Measurements from ENCODE around the gene COX7B.
A peak's percentile ranks its signal among the peaks of the same experiment; 100 is the strongest.
"Not testable (repeated sequence)": the region's sequence is repeated elsewhere in the genome, so short reads cannot be mapped to it uniquely, and the experiment has no call there.

Gene COX7B, protein sequence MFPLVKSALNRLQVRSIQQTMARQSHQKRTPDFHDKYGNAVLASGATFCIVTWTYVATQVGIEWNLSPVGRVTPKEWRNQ

DNA sequence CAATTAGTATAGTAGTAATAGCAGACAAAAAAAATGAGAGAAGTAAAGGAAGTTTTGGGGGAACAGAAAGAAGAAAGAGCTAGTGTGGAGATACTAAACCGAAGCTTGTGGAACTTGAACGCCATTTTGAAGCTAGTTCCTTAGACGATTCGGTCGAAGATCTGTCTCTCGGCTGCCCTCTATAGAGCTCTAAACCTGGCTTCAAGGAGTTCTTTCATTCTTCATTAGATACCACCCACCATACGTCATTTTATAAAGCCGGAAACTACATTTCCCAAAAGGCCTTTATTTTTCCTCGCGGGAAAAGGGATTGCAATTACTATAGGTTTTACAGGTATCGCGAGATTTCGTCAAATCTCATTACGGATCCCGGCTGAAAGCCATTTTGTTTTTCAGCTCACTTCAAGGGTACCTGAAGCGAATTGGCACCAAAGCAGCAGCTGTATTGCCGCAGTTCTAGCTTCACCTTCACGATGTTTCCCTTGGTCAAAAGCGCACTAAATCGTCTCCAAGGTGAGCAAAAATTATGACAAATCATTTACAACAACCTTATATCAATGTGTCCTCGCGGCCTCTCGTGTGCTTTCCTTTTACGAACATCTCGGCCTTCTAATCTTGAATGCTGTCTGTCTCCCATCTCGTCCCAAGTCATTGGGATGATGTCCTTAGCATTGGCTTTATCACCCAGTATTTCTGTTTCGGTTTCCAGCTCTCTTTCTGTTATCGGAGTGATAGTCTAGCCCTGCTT, at the start of gene COX7B:
COX7B (plus strand) TSS at position 388 of the 748 bp plus-strand sequence; CDS start at position 474, 86 bp downstream.
- peak within 1 kb of the TSS; percentile 53 for H3K4me3 ChIP-seq (ENCODE audit: low read depth, low read length)
- TF ChIP-seq, protein P1, sequence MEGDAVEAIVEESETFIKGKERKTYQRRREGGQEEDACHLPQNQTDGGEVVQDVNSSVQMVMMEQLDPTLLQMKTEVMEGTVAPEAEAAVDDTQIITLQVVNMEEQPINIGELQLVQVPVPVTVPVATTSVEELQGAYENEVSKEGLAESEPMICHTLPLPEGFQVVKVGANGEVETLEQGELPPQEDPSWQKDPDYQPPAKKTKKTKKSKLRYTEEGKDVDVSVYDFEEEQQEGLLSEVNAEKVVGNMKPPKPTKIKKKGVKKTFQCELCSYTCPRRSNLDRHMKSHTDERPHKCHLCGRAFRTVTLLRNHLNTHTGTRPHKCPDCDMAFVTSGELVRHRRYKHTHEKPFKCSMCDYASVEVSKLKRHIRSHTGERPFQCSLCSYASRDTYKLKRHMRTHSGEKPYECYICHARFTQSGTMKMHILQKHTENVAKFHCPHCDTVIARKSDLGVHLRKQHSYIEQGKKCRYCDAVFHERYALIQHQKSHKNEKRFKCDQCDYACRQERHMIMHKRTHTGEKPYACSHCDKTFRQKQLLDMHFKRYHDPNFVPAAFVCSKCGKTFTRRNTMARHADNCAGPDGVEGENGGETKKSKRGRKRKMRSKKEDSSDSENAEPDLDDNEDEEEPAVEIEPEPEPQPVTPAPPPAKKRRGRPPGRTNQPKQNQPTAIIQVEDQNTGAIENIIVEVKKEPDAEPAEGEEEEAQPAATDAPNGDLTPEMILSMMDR (IDR thresholded peaks at IDR 0.05; ENCODE audit: borderline replicate concordance, insufficient read depth, low read depth, low read length), result peak; percentile 36; the same call in 1 of the 2 replicates

DNA sequence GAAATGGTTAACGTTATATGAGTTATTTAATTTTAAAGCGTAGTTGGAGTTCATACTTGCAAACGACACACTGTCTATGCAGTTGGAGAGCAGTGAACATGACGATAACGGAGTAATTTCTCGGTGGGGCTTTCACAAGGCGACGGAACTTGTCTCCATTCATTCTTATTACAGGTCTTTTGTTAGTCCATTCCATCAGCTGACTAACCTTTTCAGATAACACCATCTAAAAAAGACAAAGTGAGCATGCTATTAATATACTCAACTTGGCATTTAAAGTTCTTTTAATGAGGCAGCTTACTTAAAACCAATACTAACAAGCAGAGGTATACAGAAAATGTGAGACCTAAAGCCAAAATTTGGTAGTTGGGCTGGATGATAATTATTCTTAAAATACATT, 23.9 kb upstream of the COX7B start:
- TF ChIP-seq, protein P1 (IDR thresholded peaks at IDR 0.05; ENCODE audit: borderline replicate concordance, insufficient read depth, low read depth, low read length), result no peak
- H3K4me3 ChIP-seq (ENCODE audit: low read depth, low read length), result no peak overlapping the region

DNA sequence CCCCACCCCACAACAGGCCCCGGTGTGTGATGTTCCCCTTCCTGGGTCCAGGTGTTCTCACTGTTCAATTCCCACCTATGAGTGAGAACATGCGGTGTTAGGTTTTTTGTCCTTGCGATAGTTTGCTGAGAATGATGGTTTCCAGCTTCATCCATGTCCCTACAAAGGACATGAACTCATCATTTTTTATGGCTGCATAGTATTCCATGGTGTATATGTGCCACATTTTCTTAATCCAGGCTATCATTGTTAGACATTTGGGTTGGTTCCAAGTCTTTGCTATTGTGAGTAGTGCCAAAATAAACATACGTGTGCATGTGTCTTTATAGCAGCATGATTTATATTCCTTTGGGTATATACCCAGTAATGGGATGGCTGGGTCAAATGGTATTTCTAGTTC, 17.9 kb upstream of the COX7B start:
- not testable (repeated sequence) for H3K4me3 ChIP-seq (ENCODE audit: low read depth, low read length)

DNA sequence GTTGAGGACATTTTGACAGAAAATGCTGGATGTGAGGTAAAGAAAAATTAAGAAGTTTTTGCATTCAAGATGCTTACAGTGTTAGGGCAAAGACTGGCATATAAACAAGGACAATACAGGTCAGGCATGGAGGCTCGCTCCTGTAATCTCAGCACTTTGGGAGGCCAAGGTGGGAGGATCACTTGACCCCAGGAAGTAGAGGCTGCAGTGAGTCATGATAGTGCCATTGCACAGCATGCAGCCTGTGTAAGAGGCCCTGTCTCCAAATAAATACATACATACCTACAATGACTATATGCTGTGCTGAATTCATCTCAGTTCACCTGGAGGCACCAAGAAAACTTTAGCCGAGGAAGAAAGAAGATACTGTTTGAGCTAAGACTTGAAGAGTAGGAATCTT, 6.4 kb upstream of the COX7B start:
- TF ChIP-seq, protein P1 (IDR thresholded peaks at IDR 0.05; ENCODE audit: borderline replicate concordance, insufficient read depth, low read depth, low read length), result no peak
- no peak overlapping the region for H3K4me3 ChIP-seq (ENCODE audit: low read depth, low read length)

DNA sequence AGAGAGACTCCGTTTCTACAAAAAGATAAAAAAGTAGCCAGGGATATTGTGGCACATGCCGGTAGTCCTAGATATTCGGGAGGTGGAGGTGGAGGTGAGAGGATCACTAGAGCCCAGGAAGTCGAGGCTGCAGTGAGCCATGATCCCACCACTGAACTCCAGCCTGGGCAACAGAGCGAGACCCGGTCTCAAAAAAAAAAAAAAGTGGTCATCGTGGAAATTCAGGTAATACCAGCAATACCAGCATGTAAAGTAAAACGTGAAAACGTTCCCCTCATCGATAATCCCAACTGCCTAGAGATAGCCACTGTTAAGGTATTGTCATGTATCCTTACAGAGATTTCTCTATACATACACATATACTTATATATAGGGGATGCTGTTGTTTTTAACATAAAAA, 5.6 kb upstream of the COX7B start:
- H3K4me3 ChIP-seq (ENCODE audit: low read depth, low read length), result no peak overlapping the region
- TF ChIP-seq, protein P1 (IDR thresholded peaks at IDR 0.05; ENCODE audit: borderline replicate concordance, insufficient read depth, low read depth, low read length), result no peak

DNA sequence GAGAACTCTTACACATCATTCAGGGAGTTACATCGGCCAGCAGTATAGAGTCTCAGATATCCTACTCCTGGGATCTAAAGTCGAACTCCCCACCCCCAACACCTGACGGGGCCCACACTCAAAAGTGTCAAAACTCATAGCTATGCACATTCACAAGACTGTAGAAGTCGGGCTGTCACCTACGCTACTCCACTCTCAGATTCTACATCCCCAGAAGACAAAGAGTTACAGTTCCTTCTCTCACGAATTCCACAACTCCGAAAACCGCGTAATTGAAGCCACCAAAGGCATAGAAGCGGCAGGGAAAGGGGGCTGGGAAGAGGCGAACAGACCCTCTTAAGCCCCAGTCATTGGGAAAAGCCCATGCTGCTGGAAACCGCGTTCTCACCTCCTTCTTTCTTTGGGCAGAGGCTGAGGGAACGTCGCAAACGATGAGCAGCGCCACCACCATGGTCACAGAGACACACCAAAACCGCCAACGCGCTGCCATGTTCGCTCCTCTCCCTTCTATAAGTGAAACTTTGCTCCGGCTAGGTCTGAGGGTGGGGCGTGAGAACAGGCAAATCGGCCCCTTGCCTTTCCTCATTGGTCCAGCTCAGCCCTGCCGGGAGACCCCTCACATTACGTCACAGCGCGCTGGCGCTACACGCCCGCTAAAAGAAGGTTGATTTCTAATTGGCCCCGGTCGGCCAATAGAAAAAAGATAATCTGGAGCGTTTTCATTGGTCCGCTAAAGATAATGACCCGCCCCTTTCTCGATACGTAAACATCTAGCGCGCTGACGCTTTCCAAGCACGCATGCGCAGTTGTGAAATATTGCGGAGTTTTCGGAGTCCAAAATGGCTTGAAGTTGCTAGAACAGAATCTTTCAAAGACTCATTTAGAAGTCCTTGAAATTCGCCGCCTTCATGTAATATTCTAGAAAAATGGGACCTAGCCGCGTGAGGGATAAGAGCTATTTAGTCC, 4.1 kb upstream of the COX7B start, which contains the start of gene MAGT1:
MAGT1 (minus strand) TSS at position 515 of the 966 bp plus-strand sequence; CDS start at position 490, 25 bp downstream.
- H3K4me3 ChIP-seq (ENCODE audit: low read depth, low read length), result peak within 1 kb of the TSS; percentile 79

DNA sequence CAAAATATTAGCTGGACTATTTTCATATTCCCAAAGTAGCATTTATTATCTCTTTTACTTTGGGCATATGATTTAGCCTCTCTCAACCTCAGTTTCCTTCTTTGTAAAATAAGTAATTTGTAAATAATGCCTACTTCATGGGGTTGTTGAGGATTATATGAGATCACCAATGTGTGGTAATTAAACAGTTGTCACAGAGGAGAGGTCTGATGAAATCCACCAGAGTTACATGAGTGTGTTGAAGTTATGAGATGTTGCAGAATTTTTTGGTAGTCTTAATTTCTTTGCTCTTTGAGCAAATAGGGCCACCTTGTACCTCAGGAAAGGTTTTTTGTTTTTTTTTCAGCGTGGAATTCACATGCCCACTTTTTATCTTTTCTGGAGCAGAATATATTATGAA, 1.4 kb downstream of the COX7B start:
- TF ChIP-seq, protein P1 (IDR thresholded peaks at IDR 0.05; ENCODE audit: borderline replicate concordance, insufficient read depth, low read depth, low read length), result no peak
- peak overlapping the region; percentile 53 for H3K4me3 ChIP-seq (ENCODE audit: low read depth, low read length)

More for the DNA sequence above, 4.1 kb upstream of the COX7B start, which contains the start of gene MAGT1:
- TF ChIP-seq, protein P1 (IDR thresholded peaks at IDR 0.05; ENCODE audit: borderline replicate concordance, insufficient read depth, low read depth, low read length), result no peak

All from GM12875 (cell line).